Left cardiac atrium (tissue), 4 donors: ENCODE data around the gene CCPG1. TPM values are rescaled to one million over a fixed set of nuclear protein-coding genes. Genes with fewer than 3 reads are reported as not detected.
"Not testable (repeated sequence)": the region's sequence is repeated elsewhere in the genome, so short reads cannot be mapped to it uniquely, and the experiment has no call there.

Experiments
- ATAC-seq, 2 donors: fragments of 200-7000 bp; cut with Tn5 transposase; one replicate each; pipeline ENCODE4 v1.9.1; 2020; ENCODE audit warnings: mild to moderate bottlenecking in 2 of 2, moderate library complexity in 2 of 2
- DNase-seq: peaks from one replicate; pipeline ENCODE4 v3.0.0-alpha.2; 2020
- intact Hi-C, 2 donors: fragments of 100-400 bp; cut with DNase I; formaldehyde crosslinking; loops; one replicate each; pipeline versions ENCODE4 v1.14.1 to v1.15.1; 2022 to 2023
- long read RNA-seq: library from polyadenylated mRNA; unstranded; transcript quantifications from one replicate; pipeline ENCODE4 v2.0.0, GENCODE V29; 2021
- total RNA-seq, 2 donors: library from RNA; stranded (reverse); fragmentation: NEBNext Ultra II Directional; extraction: Animal tissue kit (Norgen Biotek cat#: 25700); gene quantifications; one replicate each; pipeline ENCODE4 v1.2.1, GENCODE V29; 2021
- donor health status: DM: no; HTN: yes; CAD: no.
- donor health status: DM: no; HTN: yes; CAD: no; lungs with severe emphysema.
- donor health status: DM: yes; HTN: yes; CAD: no.
- donor health status: Dilated cardiomyopathy.

The CCPG1 gene, protein sequence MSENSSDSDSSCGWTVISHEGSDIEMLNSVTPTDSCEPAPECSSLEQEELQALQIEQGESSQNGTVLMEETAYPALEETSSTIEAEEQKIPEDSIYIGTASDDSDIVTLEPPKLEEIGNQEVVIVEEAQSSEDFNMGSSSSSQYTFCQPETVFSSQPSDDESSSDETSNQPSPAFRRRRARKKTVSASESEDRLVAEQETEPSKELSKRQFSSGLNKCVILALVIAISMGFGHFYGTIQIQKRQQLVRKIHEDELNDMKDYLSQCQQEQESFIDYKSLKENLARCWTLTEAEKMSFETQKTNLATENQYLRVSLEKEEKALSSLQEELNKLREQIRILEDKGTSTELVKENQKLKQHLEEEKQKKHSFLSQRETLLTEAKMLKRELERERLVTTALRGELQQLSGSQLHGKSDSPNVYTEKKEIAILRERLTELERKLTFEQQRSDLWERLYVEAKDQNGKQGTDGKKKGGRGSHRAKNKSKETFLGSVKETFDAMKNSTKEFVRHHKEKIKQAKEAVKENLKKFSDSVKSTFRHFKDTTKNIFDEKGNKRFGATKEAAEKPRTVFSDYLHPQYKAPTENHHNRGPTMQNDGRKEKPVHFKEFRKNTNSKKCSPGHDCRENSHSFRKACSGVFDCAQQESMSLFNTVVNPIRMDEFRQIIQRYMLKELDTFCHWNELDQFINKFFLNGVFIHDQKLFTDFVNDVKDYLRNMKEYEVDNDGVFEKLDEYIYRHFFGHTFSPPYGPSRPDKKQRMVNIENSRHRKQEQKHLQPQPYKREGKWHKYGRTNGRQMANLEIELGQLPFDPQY
- total RNA-seq = 10 to 100 TPM; 69.3 to 81.6 TPM
- long read RNA-seq, full-length matches to known transcripts = 85 of 96 reads
- long read RNA-seq, partial matches to known transcripts = 3 of 96 reads
- long read RNA-seq, other reads (novel, unspliced or antisense) = 8 of 96 reads

DNA sequence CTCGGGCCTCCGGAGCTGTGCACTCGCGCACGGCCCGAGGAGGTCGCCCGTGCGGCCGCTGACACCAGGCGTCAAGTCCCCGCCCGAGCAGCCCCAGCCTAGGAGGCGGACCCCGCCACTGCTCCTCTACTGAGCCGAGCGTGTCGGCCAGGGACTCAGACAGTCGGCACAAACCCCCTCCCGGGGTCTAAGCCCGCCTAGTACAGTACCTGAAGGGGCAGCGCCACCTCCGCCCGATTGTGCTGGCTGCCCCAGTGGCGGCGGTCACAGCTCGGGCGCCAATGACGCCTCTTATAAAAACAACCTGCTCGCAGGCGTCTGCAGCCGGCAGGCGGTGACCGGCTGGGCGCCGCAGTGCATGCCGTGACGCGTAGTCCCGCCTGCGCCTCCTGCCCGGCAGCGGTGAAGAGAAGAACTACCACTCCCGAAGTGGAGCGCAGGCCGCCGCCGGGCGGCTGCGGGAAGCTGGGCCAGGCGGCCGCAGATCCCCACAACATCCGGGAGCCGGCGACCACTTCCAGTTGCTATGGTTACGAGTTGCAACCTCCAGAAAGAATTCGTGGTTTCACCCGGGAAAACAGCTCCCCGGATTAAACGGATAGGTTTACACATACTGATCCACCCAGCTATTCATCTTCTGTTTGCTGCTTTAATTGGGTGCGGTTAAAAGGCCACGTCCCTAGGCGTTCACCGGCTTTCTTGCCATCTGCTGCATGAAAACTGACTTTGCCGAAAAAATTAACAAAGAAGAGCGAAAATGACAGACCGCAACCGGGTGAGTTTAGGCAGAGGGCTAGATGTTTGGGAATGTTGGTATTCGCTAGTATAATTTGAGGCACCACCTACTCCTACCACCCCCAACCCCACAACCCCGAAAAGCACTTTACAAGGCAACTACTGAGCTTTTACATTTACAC lies at the start of gene CCPG1, which contains the start of gene PIERCE2:
Gene CCPG1 (minus strand): TSS at position 348 of the 917 bp plus-strand sequence. CDS start 18,935 bp downstream, outside the sequence.
Gene PIERCE2 (plus strand): TSS at position 484 of the 917 bp plus-strand sequence. CDS start 274 bp downstream, at position 758.
- DNase-seq = peak; percentile 95
- intact Hi-C loops = no loop called here

GRCh38 chr15:55457401-55458022 lies 49.4 kb upstream of the CCPG1 start:
- intact Hi-C loops = no loop called here
- DNase-seq = no peak
- no peak for ATAC-seq

More for the DNA sequence above, at the start of gene CCPG1, which contains the start of gene PIERCE2:
- ATAC-seq = peak; percentile 98 to 99

DNA sequence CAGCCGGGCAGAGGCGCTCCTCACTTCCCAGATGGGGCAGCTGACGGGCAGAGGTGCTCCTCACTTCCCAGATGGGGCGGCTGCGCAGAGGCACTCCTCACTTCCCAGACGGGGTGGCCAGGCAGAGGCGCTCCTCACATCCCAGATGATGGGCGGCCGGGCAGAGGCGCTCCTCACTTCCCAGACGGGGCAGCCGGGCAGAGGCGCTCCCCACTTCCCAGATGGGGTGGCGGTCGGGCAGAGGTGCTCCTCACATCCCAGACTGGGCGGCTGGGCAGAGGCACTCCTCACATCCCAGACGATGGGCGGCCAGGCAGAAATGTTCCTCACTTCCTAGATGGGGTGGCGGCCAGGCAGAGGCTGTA lies 38.9 kb upstream of the CCPG1 start:
- DNase-seq, ATAC-seq, intact Hi-C loops: not testable (repeated sequence)

- ATAC-seq, DNase-seq, intact Hi-C loops: not testable (repeated sequence)
These were observed 38.3 kb upstream of the CCPG1 start for GRCh38 chr15:55446379-55447029.

DNA sequence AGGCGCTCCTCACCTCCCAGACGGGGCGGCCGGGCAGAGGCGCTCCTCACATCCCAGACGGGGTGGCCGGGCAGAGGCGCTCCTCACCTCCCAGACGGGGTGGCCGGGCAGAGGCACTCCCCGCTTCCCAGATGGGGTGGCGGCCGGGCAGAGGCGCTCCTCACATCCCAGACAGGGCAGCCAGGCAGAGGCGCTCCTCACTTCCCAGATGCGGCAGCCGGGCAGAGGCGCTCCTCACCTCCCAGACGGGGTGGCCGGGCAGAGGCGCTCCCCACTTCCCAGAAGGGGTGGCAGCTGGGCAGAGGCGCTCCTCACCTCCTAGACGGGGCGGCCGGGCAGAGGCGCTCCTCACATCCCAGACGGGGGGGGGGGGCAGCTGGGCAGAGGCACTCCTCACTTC lies 37.8 kb upstream of the CCPG1 start:
- DNase-seq, intact Hi-C loops, ATAC-seq: not testable (repeated sequence)

GRCh38 chr15:55443141-55443540 lies 35.0 kb upstream of the CCPG1 start:
- DNase-seq, intact Hi-C loops, ATAC-seq: not testable (repeated sequence)

DNA sequence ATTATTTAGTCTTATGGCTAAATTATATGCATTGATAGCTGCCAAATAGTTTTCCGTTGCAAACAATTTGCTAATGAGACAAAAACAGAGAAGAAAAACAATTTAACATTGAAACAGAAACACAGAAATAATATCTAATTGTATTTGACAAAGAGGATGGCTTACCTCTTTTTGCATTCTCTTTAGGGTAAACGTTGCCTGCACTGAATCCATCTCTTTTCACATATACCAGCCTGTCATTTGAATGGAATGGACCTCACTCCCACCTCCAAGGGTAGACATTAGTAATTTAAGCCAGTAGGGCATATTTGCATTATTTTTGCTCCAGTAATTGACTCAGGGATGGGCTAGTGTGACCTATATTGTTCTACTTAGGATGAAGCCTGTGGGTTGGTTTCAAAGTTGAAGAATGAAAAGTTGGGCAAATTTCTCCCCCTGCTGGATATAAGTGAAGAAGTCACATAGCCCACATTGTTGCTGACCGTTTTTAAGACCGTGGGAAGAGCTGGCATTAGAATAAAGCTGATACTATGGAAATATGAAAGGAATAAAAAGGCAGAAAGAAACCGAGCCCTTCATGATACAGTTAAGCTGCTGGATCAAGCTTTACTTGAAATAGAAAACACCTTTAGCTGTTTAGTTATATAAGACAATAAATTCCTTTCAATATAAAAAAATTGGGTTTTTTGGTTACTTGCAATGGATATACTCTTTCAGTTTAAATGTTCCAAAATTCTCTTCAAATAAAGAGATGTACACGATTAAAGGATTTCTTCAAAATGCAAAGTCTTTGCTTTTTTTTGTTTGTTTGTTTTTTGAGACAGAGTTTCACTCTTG lies 27.0 kb upstream of the CCPG1 start:
- DNase-seq (no peak), ATAC-seq (peak in 1 of 2 donors; percentile 57)
- intact Hi-C loops = loop anchor here in 1 of 2 donors (5.0 kb wide), 1 partner anchor 213 kb away; no protein-coding TSS in a partner anchor

DNA sequence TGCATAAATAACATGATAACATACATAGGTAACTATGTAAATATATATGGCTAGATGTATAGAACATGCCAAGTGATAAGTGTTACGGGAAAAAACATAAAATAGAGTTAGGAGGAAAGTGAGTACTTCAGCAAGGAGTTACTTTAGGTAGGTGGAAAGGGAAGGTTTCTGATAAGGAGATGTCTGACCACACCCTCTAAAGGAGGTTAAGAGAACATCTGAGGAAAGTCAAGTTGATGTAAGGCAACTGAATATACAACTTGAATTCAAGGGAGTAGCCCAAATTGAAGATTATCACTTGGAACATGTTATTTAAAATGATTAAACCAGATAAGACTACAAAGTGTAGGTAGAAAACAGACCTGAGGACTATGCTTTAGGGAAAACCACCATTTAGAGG lies 13.9 kb upstream of the CCPG1 start:
- intact Hi-C loops = no loop called here
- DNase-seq (no peak), ATAC-seq (no peak)

- intact Hi-C loops = no loop called here
- ATAC-seq = no peak
These were observed 12.2 kb upstream of the CCPG1 start for GRCh38 chr15:55420171-55420866.

DNA sequence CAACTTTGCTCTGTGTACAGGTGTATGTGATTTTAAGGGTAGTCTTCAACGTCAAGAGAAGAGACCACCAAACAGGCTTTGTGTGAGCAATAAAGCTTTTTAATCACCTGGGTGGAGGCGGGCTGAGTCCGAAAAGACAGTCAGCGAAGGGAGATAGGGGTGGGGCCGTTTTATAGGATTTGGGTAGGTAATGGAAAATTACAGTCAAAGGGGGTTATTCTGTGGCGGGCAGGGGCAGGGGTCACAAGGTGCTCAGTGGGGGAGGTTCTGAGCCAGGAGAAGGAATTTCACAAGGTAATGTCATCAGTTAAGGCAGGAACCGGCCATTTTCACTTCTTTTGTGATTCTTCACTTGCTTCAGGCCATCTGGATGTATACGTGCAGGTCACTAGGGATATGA lies 9.5 kb upstream of the CCPG1 start:
- intact Hi-C loops, ATAC-seq, DNase-seq: not testable (repeated sequence)

More at GRCh38 chr15:55420171-55420866, 12.2 kb upstream of the CCPG1 start:
- DNase-seq = no peak

GRCh38 chr15:55408976-55409375 lies 817 bp upstream of the CCPG1 start:
- DNase-seq, ATAC-seq, intact Hi-C loops: not testable (repeated sequence)

DNA sequence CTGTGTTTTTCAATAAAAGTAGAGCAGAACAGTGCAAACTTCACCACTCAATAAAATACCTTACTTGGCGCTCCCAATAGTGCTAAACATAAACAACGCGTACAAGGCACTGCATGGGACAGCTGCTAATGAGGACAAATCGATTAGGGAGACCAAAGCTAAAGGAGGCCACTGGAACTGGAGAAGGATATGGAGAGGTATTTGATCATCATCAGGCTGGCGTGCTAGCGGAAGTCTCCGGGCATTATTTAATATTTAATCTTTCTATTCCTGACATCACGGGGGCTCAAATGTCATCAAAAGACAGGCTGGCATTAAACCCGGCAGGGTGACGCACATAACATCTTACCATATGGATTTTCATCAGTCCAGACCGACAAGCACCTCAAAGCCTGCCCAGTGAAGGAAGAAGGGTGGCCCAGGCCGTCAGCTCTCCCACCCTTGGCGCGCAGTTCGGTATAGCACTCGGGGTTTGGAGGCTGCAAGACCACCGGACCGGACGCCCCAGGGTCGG lies 604 bp downstream of the CCPG1 start:
- ATAC-seq (peak; percentile 0 to 2), DNase-seq (no peak)
- intact Hi-C loops = no loop called here

DNA sequence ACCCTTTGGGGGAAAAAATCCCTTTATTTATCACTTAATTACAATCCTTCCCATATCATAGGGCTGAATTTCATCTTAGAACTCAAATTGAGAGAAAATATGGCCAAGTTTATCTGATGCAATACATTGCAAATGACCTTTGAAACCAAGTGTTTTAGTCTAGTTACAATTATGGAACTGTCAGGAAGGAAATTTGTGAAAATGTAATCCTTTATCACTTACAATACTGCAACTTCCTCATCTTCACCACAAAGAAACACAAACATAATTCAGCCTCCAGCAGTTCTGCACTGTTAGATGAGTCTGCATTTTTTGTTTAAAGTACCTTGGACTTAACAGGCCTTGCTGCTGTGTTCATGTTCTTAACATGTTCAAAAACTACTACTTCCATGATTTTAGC lies 4.6 kb downstream of the CCPG1 start:
- intact Hi-C loops = no loop called here
- ATAC-seq (no peak), DNase-seq (no peak)

DNA sequence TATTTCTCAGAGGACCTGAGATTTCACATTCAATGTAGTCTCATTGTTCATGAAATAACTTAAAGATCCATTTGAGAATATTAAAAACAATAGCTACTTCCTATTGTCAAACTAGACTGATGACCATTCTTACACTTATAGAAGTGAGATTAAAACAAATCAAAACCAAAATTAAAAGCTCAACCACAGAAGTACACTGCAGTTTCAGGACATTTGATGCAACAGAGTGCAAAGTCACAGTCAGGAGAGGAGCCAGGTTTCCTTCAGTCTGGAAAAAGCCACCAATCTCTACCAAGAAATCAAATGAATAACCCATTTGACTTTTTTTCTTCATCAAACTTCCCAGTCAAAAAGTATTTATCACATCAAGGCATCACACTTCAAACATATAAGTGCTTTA lies 5.5 kb downstream of the CCPG1 start:
- DNase-seq (no peak), ATAC-seq (no peak)
- intact Hi-C loops = no loop called here

GRCh38 chr15:55401786-55402246 lies 6.3 kb downstream of the CCPG1 start:
- intact Hi-C loops = no loop called here
- ATAC-seq = no peak
- DNase-seq = no peak

- ATAC-seq, DNase-seq, intact Hi-C loops: not testable (repeated sequence)
These were observed 8.1 kb downstream of the CCPG1 start for GRCh38 chr15:55400050-55400449.
